Left lung (tissue), 10 donors: ENCODE measurements around the gene GABRA4. TPM values are rescaled to one million over a fixed set of nuclear protein-coding genes. Genes with fewer than 3 reads are reported as not detected.

Experiments
- ATAC-seq: fragments of 200-7000 bp; cut with Tn5 transposase; one replicate; pipeline ENCODE4 v1.9.1; 2020; ENCODE audit warnings: moderate library complexity
- DNase-seq, 4 donors: peaks; one replicate each; pipeline ENCODE4 v3.0.0-alpha.2; 2013 to 2020
- H3K27ac ChIP-seq, 2 donors: fragments of 200-600 bp; sonication (generic) in 1 of 2; one replicate each; pipeline versions ENCODE4 v1.5.0 to v1.8.0; 2020 to 2021
- H3K27me3 ChIP-seq, 2 donors: fragments of 200-600 bp; sonication (generic) in 1 of 2; one replicate each; pipeline versions ENCODE4 v1.5.0 to v1.8.0; 2020 to 2021
- H3K36me3 ChIP-seq, 2 donors: fragments of 200-600 bp; sonication (generic) in 1 of 2; one replicate each; pipeline versions ENCODE4 v1.5.0 to v1.8.0; 2020 to 2021
- H3K4me1 ChIP-seq, 2 donors: fragments of 200-600 bp; one replicate each; pipeline ENCODE4 v1.8.0; 2021
- H3K4me3 ChIP-seq, 2 donors: fragments of 200-600 bp; sonication (generic) in 1 of 2; one replicate each; pipeline versions ENCODE4 v1.5.0 to v1.8.0; 2020 to 2021; ENCODE audit warnings: mild to moderate bottlenecking in 1 of 2
- H3K9me3 ChIP-seq, 2 donors: fragments of 200-600 bp; sonication (generic) in 1 of 2; one replicate each; pipeline versions ENCODE4 v1.5.0 to v1.8.0; 2020 to 2021
- CTCF ChIP-seq, 2 donors: fragments of 200-600 bp; sonication (generic) in 1 of 2; IDR thresholded peaks; one replicate each; pipeline versions ENCODE4 v1.5.0 to v1.8.0; 2021; ENCODE audit warnings: antibody characterized with exemption in 2 of 2
- intact Hi-C, 2 donors: fragments of 100-400 bp; cut with DNase I; formaldehyde crosslinking; loops; one replicate each; pipeline versions ENCODE4 v1.11.2 to v1.14.2; 2022
- polyA plus RNA-seq, 6 donors: library from polyadenylated mRNA; unstranded; fragments of 120-200 nt; gene quantifications; one replicate each; pipeline ENCODE4 v1.2.1, GENCODE V29; 2013; ENCODE audit not compliant: insufficient read length in 6 of 6
- total RNA-seq, 2 donors: library from RNA; stranded (reverse); fragmentation: NEBNext Ultra II Directional; extraction: Animal tissue kit (Norgen Biotek cat#: 25700); gene quantifications; one replicate each; pipeline ENCODE4 v1.2.1, GENCODE V29; 2021
- donor health status: DM: no; HTN: yes; CAD: no.
- donor health status: DM: no; HTN: no; CAD: no.

GABRA4 gene
- total and polyA plus RNA-seq, 8 donors, result 0.03 to 0.11 TPM; not detected in 6

GRCh38 chr4:47031751-47032404 is 38.5 kb upstream of the GABRA4 start:
- TF ChIP-seq CTCF (IDR thresholded peaks at IDR 0.05), result no peak
- H3K4me1 ChIP-seq, result no peaks in the 10 kb centered on the region
- ATAC-seq (peak; percentile 56), DNase-seq (no peak)
- no peak overlapping the region for H3K27ac ChIP-seq
- no peaks in the 10 kb centered on the region for H3K9me3 ChIP-seq
- H3K27me3 ChIP-seq, result peaks cover 24 to 45% of the 10 kb centered on the region in 2 donors
- H3K36me3 ChIP-seq, result no peaks in the 10 kb centered on the region
- intact Hi-C loops, result no loop called here
- H3K4me3 ChIP-seq, result peak overlapping the region; percentile 14 to 16

GRCh38 chr4:47031011-47031678 is 37.8 kb upstream of the GABRA4 start, which contains the start of gene GABRB1:
Gene GABRB1, plus strand, starts transcription at chr4:47031567.
- DNase-seq, result peak; percentile 45 to 81 (median 60)
- Histone ChIP-seq H3K27ac (no peak within 1 kb of the TSS), H3K4me3 (peak within 1 kb of the TSS; percentile 14 to 16), H3K9me3 (no peaks in the 10 kb centered on the region), H3K36me3 (no peaks in the 10 kb centered on the region), H3K27me3 (peaks cover 24 to 45% of the 10 kb centered on the region in 2 donors), H3K4me1 (no peaks in the 10 kb centered on the region)
- TF ChIP-seq CTCF (IDR thresholded peaks at IDR 0.05), result no peak
- ATAC-seq, result peak; percentile 54
- intact Hi-C loops, result no loop called here

DNA sequence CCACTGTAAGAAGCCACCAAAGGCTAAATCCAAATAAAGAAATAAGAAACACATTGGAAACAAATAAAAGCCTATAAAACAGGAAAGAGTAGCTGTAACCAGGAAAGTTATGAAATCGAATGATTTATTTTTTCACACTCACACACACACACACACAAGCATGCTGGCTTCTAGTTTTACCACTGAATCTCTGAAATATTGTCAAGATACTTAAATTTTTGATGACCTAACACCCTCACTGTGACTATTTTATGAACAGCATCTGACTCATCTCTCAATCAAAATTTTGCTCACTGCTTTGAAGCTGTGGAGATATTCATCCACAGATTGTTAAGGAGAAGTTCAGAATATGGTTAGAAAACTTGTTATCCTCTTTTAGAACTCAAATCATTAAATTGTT is 24.1 kb upstream of the GABRA4 start:
- ATAC-seq, result no peak
- Histone ChIP-seq H3K27ac (no peak overlapping the region), H3K4me3 (no peak overlapping the region), H3K36me3 (no peaks in the 10 kb centered on the region), H3K4me1 (no peaks in the 10 kb centered on the region), H3K9me3 (no peaks in the 10 kb centered on the region), H3K27me3 (no peaks in the 10 kb centered on the region)
- no peak for TF ChIP-seq CTCF (IDR thresholded peaks at IDR 0.05)
- intact Hi-C loops, result no loop called here
- no peak for DNase-seq

DNA sequence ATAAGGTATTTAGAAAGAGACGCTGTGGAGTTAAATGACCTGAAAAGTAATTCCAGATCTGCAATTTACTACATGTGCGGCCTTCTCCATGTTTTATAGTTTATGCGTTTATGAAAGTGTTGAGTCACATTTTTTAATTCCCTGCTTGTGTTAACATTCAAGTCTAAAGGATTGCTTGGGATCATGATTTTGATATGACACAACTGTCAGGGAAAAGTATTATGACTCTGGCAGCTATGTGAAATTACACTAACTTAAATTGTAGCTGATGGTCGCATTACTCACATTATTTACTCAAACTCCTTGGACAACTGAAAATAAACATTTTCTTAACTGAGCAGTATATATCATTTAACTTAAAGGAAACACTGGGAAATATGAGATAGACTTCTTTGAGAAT is 23.7 kb upstream of the GABRA4 start:
- Histone ChIP-seq H3K36me3 (no peaks in the 10 kb centered on the region), H3K27me3 (no peaks in the 10 kb centered on the region), H3K4me3 (no peak overlapping the region), H3K27ac (no peak overlapping the region), H3K4me1 (no peaks in the 10 kb centered on the region), H3K9me3 (no peaks in the 10 kb centered on the region)
- no peak for DNase-seq
- no peak for ATAC-seq
- intact Hi-C loops, result no loop called here
- TF ChIP-seq CTCF (IDR thresholded peaks at IDR 0.05), result no peak

GRCh38 chr4:47013373-47013772 is 20.0 kb upstream of the GABRA4 start:
- DNase-seq, result no peak
- ATAC-seq, result no peak

More at GRCh38 chr4:47013373-47013772, 20.0 kb upstream of the GABRA4 start:
- intact Hi-C loops, result no loop called here
- Histone ChIP-seq H3K27me3 (no peaks in the 10 kb centered on the region), H3K4me3 (no peak overlapping the region), H3K9me3 (no peaks in the 10 kb centered on the region), H3K27ac (no peak overlapping the region), H3K4me1 (no peaks in the 10 kb centered on the region), H3K36me3 (no peaks in the 10 kb centered on the region)
- TF ChIP-seq CTCF (IDR thresholded peaks at IDR 0.05), result no peak
